Heart right ventricle (tissue), 16 donors: Measurements from ENCODE around the gene RAB31. TPM values are rescaled to one million over a fixed set of nuclear protein-coding genes. Genes with fewer than 3 reads are reported as not detected.

Experiments
- ATAC-seq, 8 donors: fragments of 200-7000 bp; cut with Tn5 transposase; one replicate each; pipeline ENCODE4 v1.9.1; 2020; ENCODE audit warnings: mild to moderate bottlenecking in 8 of 8, moderate library complexity in 8 of 8, moderate number of reproducible peaks in 1 of 8
- DNase-seq, 2 donors: peaks; one replicate each; pipeline ENCODE4 v3.0.0-alpha.2; 2020
- H3K27ac ChIP-seq, 10 donors: fragments of 200-600 bp; sonication (generic) in 2 of 10; one replicate each; pipeline versions ENCODE4 v1.5.0 to v1.8.0; 2020 to 2022; ENCODE audit warnings: mild to moderate bottlenecking in 3 of 10
- H3K27me3 ChIP-seq, 7 donors: fragments of 200-600 bp; one replicate each; pipeline ENCODE4 v1.8.0; 2021 to 2022; ENCODE audit warnings: mild to moderate bottlenecking in 2 of 7
- H3K36me3 ChIP-seq, 9 donors: fragments of 200-600 bp; sonication (generic) in 1 of 9; one replicate each; pipeline versions ENCODE4 v1.5.0 to v1.8.0; 2020 to 2022; ENCODE audit warnings: mild to moderate bottlenecking in 2 of 9
- H3K4me1 ChIP-seq, 9 donors: fragments of 200-600 bp; sonication (generic) in 1 of 9; one replicate each; pipeline versions ENCODE4 v1.5.0 to v1.8.0; 2020 to 2022; ENCODE audit warnings: mild to moderate bottlenecking in 4 of 9
- H3K4me3 ChIP-seq, 10 donors: fragments of 200-600 bp; sonication (generic) in 2 of 10; one replicate each; pipeline versions ENCODE4 v1.5.0 to v1.8.0; 2020 to 2022; ENCODE audit warnings: mild to moderate bottlenecking in 7 of 10, moderate library complexity in 2 of 10
- H3K9me3 ChIP-seq, 11 donors: fragments of 200-600 bp in 10 of 11; sonication (generic) in 2 of 11; one replicate each; pipeline versions ENCODE4 v1.5.0 to v1.8.0; 2013 to 2022; ENCODE audit warnings: mild to moderate bottlenecking in 2 of 11, control low read depth in 1 of 11, moderate library complexity in 1 of 11
- CTCF ChIP-seq, 9 donors: fragments of 200-600 bp; sonication (generic) in 2 of 9; IDR thresholded peaks; one replicate each; pipeline versions ENCODE4 v1.5.0 to v1.8.0; 2021 to 2022; ENCODE audit warnings: antibody characterized with exemption in 9 of 9, mild to moderate bottlenecking in 5 of 9, moderate library complexity in 1 of 9
- WGBS, 2 donors: extraction: QIAGEN DNeasy Blood & Tissue Kit; methylation state at CpG; one replicate each; pipeline ENCODE4 v1.1.7; 2013; ENCODE audit warnings: inconsistent platforms in 1 of 2; 5-methylcytosine and 5-hydroxymethylcytosine counted together
- intact Hi-C, 10 donors: fragments of 100-400 bp; cut with DNase I; formaldehyde crosslinking; loops; one replicate each; pipeline versions ENCODE4 v1.11.1 to v1.14.2; 2022
- polyA plus RNA-seq, 2 donors: library from polyadenylated mRNA; stranded (reverse); fragments of 200-250 nt; gene quantifications; one replicate each; pipeline ENCODE4 v1.2.3, GENCODE V29; 2013
- total RNA-seq, 10 donors: library from RNA; stranded (reverse); fragmentation: NEBNext Ultra II Directional in 3 of 10; extraction: Animal tissue kit (Norgen Biotek cat#: 25700) in 3 of 10; gene quantifications; one replicate each; pipeline versions ENCODE4 v1.2.1 to v1.2.4, GENCODE V29; 2021 to 2023
- donor health status: Arrhythmogenic right ventricular cardiomyopathy.
- donor health status: ischemic (EF 13 %, LVEDD 7.1; RV severe dilation, severe dysfunction).
- donor health status: healthy with polysubstance abuse.
- donor health status: DM: no; HTN: yes; CAD: no.
- donor health status: DM: no; HTN: no; CAD: no.
- donor health status: ischemic (EF 25% LVEDD 6.9; RV normal size, moderate dysfunction).
- donor health status: ischemic (EF 25% LVEDD 5.7; RV mildly dilated, moderate dysfunction).
- donor health status: healthy.
- donor health status: DM: yes; HTN: yes; CAD: no.
- donor health status: Ischemic cardiomyopathy.
- donor health status: ischemic (EF 35%, LVEDD 5.7; RV mildly dilated, moderate dysfunction).
- donor health status: nonischemic (EF 11% LVEDD 7.7; RV severe dilation, severe dysfunction).
- donor health status: DM: yes; HTN: yes; CAD: no.
- donor health status: PGD.
- donor health status: ischemic (EF 29% LVEDD 5.4; RV normal size, mild dysfunction).
- donor health status: nonischemic (EF 23%, LVEDD 6.1; RV moderate dilation, normal function).

RAB31 gene
- total and polyA plus RNA-seq, 12 donors, result 4.5 to 47.8 (median 16.6) TPM

GRCh38 chr18:9786631-9787030, 78.5 kb downstream of the RAB31 start:
- DNase-seq (no peak), ATAC-seq (no peak)
- intact Hi-C loops, result no loop called here
- Histone ChIP-seq H3K27me3 (no peaks in the 10 kb centered on the region), H3K4me1 (peaks cover 0 to 32% (median 0%) of the 10 kb centered on the region in 9 donors), H3K9me3 (peaks cover 0 to 6% (median 0%) of the 10 kb centered on the region in 11 donors), H3K4me3 (no peak overlapping the region), H3K27ac (no peak overlapping the region), H3K36me3 (peaks cover 0 to 11% (median 0%) of the 10 kb centered on the region in 9 donors)
- WGBS, 2 donors, result 84% methylated on average over 3 of the region's 3 CpGs
- TF ChIP-seq CTCF (IDR thresholded peaks at IDR 0.05), result no peak

- DNase-seq (no peak), ATAC-seq (no peak)
- Histone ChIP-seq H3K4me3 (no peak overlapping the region), H3K36me3 (peaks cover 0 to 11% (median 0%) of the 10 kb centered on the region in 9 donors), H3K9me3 (peaks cover 0 to 6% (median 0%) of the 10 kb centered on the region in 11 donors), H3K4me1 (peaks cover 0 to 28% (median 0%) of the 10 kb centered on the region in 9 donors), H3K27ac (no peak overlapping the region), H3K27me3 (no peaks in the 10 kb centered on the region)
- no peak for TF ChIP-seq CTCF (IDR thresholded peaks at IDR 0.05)
- intact Hi-C loops, result no loop called here
- 97 to 100% methylated on average over 1 of the region's 1 CpG for WGBS, 2 donors
These were observed 78.9 kb downstream of the RAB31 start for GRCh38 chr18:9787036-9787435.

GRCh38 chr18:9787712-9788111, 79.6 kb downstream of the RAB31 start:
- Histone ChIP-seq H3K4me1 (peaks cover 0 to 24% (median 0%) of the 10 kb centered on the region in 9 donors), H3K27ac (no peak overlapping the region), H3K9me3 (peaks cover 0 to 6% (median 0%) of the 10 kb centered on the region in 11 donors), H3K27me3 (no peaks in the 10 kb centered on the region), H3K4me3 (no peak overlapping the region), H3K36me3 (peaks cover 0 to 11% (median 0%) of the 10 kb centered on the region in 9 donors)
- 95% methylated on average over 6 of the region's 6 CpGs for WGBS, 2 donors
- TF ChIP-seq CTCF (IDR thresholded peaks at IDR 0.05), result no peak
- ATAC-seq (no peak), DNase-seq (no peak)
- intact Hi-C loops, result no loop called here

- Histone ChIP-seq H3K36me3 (peaks cover 0 to 11% (median 0%) of the 10 kb centered on the region in 9 donors), H3K27ac (no peak overlapping the region), H3K4me3 (no peak overlapping the region), H3K27me3 (no peaks in the 10 kb centered on the region), H3K9me3 (peaks cover 0 to 6% (median 0%) of the 10 kb centered on the region in 11 donors), H3K4me1 (peaks cover 0 to 24% (median 0%) of the 10 kb centered on the region in 9 donors)
- intact Hi-C loops, result no loop called here
- WGBS, 2 donors, result 95% methylated on average over 1 of the region's 1 CpG
- DNase-seq, result no peak
- no peak for TF ChIP-seq CTCF (IDR thresholded peaks at IDR 0.05)
- no peak for ATAC-seq
These were observed 80.0 kb downstream of the RAB31 start for GRCh38 chr18:9788140-9788539.
